CD4-positive, alpha-beta T cell treated with Interleukin-1 beta for 1 hour (primary cell): ENCODE measurements around the gene POTEF.
"Not testable (repeated sequence)": the region's sequence is repeated elsewhere in the genome, so short reads cannot be mapped to it uniquely, and the experiment has no call there.

Source experiments
- DNase-seq, 2 donors: peaks; one replicate each; pipeline ENCODE4 v3.0.0-alpha.2; 2020 to 2022

The POTEF gene

DNA sequence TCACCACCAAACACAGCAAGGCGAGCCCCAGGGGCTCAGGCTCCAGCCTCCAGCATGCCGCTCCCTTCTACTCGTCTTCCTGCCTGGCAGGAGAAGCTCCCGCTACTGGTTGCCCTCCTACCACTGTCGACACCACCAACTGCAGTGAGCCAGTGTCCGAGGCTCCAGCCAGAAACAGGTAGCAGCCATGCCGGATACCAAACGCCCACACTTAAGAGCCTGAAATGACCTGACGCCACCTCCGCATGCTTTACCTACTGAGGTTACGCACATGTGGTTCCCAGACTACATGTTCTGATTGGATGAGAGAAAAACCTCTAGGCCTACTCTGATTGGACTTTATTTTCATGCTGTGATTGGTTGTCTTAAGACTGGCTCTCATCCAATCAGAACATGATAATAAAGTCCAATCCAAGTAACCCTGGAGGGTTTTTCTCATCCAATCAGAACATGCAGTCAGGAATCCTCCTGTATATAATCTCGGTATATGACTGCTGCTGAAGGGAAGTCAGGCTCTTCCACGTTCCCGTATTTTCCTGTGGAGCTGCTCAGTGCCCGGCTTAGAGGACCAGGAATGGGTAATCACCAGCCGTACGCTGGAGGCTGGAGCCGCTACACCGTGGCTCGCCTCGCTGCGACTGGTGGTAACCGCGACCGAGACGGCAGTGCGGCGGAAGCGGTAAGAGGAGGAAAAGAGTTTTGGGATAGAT is at the start of gene POTEF:
TSS of gene POTEF (minus strand) at position 103 of the 710 bp plus-strand sequence. CDS start 8,707 bp downstream, outside the sequence.
- not testable (repeated sequence) for DNase-seq

GRCh38 chr2:130174866-130175265 is 45.8 kb upstream of the POTEF start:
- not testable (repeated sequence) for DNase-seq

DNA sequence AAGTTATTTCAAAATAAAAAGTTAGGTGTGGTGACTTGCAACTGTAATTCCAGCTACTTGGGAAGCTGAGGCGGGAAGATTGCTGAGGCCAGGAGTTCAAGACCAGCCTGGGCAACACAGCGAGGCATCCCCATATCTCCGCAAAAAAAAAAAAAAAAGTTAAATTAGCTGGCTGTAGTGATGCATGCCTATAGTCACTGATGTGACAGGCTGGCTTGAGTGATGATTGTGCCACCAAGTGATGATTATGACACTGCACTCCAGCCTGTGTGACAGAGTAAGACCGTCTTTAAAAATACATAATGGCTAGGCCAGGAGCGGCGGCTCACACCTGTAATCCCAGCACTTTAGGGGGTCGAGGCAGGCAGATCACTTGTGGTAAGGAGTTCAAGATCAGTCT is 40.9 kb upstream of the POTEF start:
- DNase-seq: no peak

DNA sequence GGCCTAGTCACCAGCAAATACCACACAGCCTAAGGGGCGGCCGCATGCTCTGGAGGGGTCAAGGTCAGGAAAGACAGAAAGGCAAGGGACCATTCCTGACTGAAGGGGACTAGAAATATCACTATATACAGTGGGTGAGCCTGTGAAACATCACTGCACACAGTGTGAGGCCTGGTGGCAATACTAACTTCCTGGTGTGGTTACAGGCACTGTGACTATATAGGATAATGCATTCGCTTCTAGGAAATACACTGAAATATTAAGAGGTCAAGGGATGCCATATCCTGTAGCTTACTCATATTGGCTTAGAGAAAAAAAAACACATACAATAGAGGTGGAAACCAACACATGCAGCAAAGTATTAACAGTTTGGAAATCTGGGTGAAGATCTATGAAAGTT is 40.1 kb upstream of the POTEF start:
- not testable (repeated sequence) for DNase-seq

DNA sequence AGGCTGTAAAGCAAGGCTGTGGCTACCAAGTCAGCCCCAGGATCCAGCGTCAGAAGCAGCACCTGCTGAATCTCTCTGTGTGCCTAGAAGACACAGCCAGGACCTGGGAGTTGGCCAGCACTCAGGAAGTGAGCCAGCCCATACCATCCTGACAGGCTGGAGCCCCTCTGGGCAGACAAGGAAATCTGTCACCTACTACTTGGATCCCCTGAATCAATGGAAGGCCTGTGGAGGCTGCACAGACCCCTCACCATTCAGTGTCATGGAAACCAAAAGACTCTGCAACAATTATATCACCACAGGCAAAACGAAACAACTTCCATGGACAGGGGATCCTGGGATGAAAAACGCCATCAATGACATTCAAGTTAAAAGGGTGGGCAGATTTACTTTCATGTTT is 37.6 kb upstream of the POTEF start:
- not testable (repeated sequence) for DNase-seq

DNA sequence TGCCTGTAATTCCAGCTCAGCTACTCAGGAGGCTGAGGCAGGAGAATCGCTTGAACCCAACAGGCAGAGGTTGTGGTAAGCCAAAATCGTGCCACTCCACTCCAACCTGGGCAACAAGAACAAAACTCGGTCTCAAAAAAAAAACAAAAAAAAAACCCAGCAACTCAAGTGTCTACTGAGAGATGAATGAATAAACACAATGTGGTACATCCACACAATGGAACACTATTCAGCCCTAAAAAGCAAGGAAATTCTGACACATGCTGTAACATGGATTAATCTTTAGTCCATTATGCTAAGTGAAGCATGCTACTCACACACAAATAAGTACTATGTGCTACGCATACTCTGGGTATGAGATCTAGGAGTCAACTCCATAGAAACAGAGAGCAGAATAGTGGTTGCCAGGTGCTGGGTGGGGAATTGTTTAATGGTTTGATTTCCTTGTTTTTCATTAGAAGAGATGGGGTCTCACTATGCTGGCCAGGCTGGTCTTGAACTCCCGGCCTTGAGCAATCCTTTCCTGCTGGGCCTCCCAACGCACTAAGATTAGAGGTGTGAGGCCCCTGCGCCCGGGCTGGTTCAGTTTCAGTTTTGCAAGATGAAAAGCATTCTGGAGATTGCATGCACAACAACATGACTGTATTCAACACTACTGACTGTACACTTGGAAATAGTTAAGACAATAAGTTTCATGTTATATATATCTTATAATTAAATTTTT is 36.4 kb upstream of the POTEF start:
- DNase-seq: no peak

DNA sequence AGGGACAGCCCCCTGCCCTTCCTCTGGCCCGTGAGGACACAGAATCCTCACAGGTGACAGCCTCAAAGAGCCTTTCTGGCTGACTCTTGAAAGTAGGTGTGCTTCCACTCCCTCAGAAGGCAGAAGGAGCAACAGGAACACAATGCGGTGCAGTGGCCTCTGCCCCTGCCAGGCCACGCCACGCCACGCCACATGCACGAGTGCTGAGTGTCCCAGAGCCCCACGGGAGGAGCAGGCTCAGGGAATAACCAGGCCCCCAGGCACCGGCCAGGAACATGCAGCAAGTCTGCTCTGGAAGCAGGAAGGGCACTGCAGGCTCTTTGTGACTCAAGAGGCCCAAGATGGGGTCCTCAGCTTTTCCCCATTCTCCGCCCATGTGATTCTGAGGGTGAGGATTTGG is 33.9 kb upstream of the POTEF start:
- no peak for DNase-seq

DNA sequence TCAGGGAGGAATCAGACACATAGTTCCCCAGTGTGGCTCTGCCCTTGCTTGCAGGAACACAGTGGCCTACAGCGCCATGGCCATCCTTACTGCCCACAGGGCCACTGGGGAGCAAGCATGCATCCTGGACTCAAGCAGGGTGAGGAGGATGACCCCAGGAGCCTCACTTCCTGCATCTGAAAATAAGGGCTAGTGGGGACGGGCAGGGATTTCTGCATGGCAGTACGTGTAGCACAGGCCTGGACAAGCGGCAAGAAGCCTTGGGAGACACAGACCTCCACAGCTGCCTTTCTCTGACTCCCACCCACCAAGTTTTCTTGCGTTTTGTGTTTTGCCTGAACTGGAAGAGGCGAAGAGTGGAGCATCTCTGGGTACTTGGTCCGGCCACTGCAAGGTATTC is 33.5 kb upstream of the POTEF start:
- not testable (repeated sequence) for DNase-seq

DNA sequence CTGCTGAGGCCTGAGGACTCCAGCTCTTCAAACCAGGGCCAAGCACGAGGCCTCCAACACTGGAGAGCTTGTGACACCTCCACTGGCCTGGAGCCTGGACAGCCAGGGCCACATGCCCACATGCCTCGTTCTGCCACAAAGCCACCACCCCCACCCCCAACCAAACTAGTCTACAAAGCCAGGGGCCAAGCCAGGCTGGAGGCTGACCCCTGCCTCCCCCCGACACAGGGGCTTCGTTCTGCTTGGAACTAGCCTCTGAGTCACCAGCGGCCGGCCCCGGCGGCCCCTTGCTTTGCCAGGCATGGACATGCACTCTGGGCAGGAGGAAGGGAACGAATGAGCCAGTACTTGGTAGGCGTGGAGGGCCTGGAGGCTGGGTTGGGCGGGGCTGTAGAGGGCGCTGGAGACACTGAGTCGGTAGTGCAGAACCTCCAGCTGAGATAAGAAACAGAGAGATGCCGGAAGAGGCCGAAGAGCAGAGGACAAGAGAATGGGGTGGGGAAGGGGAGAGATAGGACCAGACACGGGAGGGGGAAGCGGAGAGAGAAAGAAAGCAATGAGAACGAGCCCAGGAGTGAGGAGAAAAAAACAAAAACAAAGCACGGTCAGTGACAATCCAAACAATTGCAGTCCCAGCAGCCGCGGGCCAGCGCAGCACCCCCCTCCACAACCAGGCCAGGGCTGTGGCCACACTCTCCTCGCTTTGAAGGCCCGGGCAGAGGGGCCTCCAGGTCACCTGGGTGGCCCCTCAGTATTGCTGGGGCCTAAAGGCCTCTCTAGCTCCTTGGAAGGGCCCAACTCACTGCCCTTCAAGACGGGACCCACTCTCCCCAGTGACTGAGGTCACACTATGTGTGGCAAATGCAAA is 32.0 kb upstream of the POTEF start:
- not testable (repeated sequence) for DNase-seq

DNA sequence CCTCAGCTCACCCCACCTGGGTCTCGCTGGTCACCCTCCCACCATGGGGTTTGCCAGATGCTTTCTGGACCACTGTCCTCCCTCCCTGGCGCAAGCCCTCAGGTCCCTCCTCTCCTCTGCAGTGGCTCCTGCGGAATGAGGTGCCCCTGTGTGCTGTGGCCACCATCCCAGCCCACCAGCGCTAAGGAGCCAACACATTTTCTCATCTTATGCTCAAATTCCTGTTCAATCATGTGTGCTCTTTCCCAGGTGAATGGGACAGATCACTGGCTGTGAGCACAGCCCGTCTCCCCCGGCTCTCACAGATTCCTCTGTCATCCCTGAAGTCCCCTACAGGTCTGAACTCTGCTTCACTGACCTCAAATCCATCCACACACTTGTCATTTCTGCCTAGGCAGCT is 31.1 kb upstream of the POTEF start:
- DNase-seq: no peak

- DNase-seq: not testable (repeated sequence)
Measured at GRCh38 chr2:130159376-130159775, 30.4 kb upstream of the POTEF start.

DNA sequence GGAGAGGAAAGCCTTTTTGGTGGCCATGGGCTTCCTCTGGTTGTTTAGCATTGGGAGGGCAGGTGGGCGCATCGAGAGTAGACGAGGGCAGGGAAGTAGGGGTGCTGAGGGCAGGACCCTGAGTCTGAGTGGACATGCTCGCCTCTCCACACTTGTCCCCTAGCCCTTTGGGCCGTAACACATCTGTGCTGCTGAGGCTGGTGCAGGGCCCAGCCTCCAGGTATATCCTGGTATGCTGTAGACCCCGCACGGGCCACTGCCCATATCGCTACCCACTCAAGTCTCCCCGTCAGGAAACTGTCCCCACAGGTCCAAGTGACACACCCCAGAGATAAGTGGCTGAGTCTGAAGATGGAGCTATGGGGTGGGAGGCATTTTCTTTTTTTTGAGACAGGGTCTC is 29.6 kb upstream of the POTEF start:
- DNase-seq: no peak

DNA sequence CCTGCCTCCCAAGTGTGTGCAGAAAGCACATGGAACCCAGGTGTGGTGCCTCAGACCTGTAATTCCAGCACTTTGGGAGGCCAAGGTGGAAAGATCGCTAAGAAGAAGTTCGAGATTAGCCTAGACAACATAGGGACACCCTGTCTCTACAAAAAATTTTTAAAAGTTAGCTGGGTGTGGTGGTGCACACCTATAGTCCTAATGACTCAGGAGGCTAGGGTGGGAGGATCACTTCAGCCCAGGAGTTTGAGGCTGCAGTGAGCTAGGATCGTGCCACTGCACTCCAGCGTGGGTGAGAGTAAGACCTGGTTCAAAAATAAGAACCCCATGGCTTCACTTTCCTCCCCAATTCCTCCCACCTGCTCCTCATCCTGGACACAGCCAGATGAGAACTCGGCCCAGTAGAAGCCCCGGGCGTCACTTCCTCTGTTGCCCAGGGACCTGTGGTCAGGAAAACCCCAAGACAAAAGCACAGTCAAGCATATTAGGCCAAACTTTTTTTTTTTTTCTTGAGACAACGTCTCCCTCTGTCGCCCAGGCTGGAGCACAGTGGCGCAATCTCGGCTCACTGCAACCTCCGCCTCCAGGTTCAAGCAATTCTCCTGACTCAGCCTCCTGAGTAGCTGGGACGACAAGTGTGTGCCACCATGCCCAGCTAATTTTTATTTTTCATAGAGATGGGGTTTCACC is 28.9 kb upstream of the POTEF start:
- peak in 1 of 2 donors; percentile 70 for DNase-seq

- peak in 1 of 2 donors; percentile 20 for DNase-seq
Measured at GRCh38 chr2:130157354-130157753, 28.3 kb upstream of the POTEF start.

GRCh38 chr2:130156624-130157004 is 27.6 kb upstream of the POTEF start:
- DNase-seq: no peak

GRCh38 chr2:130155956-130156623 is 27.1 kb upstream of the POTEF start:
- DNase-seq: peak; percentile 19 to 25

- no peak for DNase-seq
Measured at GRCh38 chr2:130154773-130155765, 26.0 kb upstream of the POTEF start.

DNA sequence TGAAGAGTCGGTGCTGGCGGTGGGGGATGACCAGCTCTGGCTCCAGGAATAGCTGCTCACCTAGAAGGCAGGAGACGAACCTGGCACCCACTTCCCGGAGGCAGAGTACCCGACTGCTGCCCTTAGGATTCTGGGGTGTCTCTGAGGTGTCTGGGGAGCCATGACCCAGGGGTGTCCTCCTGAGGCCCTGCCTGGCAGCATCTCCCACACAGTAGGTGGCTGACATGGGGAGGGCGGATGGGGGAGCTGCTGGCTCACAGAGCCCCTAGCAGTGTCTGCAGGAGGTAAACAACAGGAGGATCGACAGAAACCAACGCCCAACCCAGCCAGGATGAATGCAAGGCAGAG is 25.4 kb upstream of the POTEF start:
- DNase-seq: not testable (repeated sequence)

GRCh38 chr2:130153721-130154422 is 24.9 kb upstream of the POTEF start:
- DNase-seq: not testable (repeated sequence)
